PC-9 (cell line): ENCODE measurements around the gene OR7A5. TPM values are rescaled to one million over a fixed set of nuclear protein-coding genes. Genes with fewer than 3 reads are reported as not detected.
"Not testable (repeated sequence)": the region's sequence is repeated elsewhere in the genome, so short reads cannot be mapped to it uniquely, and the experiment has no call there.

Experiments used
- BruUV-seq: library from RNA; stranded (reverse); fragments of 400-500 nt; replicated peaks from 2 replicates; lab custom pipeline; 2021; lab: Mats Ljungman, UMichigan
- CTCF ChIA-PET: fragments of 300-600 bp; sonication (Branson Sonifier 250); formaldehyde crosslinking; loops from one replicate; lab custom pipeline; 2022; ENCODE audit warnings: antibody characterized with exemption; lab: Charles Lee
- POLR2A ChIA-PET: fragments of 300-600 bp; sonication (Branson Sonifier 250); formaldehyde crosslinking; loops from one replicate; lab custom pipeline; 2022; ENCODE audit warnings: antibody characterized with exemption; ENCODE audit not compliant: unreplicated experiment; lab: Charles Lee
- DNase-seq, 2 experiments: peaks; one replicate each; pipeline versions ENCODE4 v3.0.0 to v3.0.0-alpha.2; 2015 to 2022; ENCODE audit warnings: mixed read lengths in 1 of 2
- H2AFZ ChIP-seq: fragments of 200-600 bp; sonication (generic); 2 replicates; pipeline ENCODE4 v1.8.1; 2017; ENCODE audit warnings: antibody characterized with exemption
- H3F3A ChIP-seq: fragments of 200-600 bp; sonication (generic); 2 replicates; pipeline ENCODE4 v1.8.1; 2017; ENCODE audit warnings: antibody characterized with exemption, mild to moderate bottlenecking, low read depth; ENCODE audit not compliant: insufficient read depth
- H3K27ac ChIP-seq: fragments of 200-600 bp; sonication (generic); 2 replicates; pipeline ENCODE4 v1.6.1; 2016; ENCODE audit warnings: mixed run types
- H3K27me3 ChIP-seq: fragments of 200-600 bp; sonication (generic); 2 replicates; pipeline ENCODE4 v1.6.1; 2016; ENCODE audit warnings: low read depth, mixed run types; ENCODE audit not compliant: insufficient read depth
- H3K36me3 ChIP-seq: fragments of 200-600 bp; sonication (generic); 2 replicates; pipeline ENCODE4 v1.6.1; 2016; ENCODE audit warnings: low read depth, mixed run types
- H3K4me1 ChIP-seq: fragments of 200-600 bp; sonication (generic); replicated peaks from 2 replicates; pipeline ENCODE4 v1.6.1; 2016; ENCODE audit warnings: mixed run types; ENCODE audit not compliant: insufficient read depth
- H3K4me2 ChIP-seq: fragments of 200-600 bp; sonication (generic); 2 replicates; pipeline ENCODE4 v1.6.1; 2017; ENCODE audit warnings: mixed run types
- H3K4me3 ChIP-seq: fragments of 200-600 bp; sonication (generic); 2 replicates; pipeline ENCODE4 v1.6.1; 2016; ENCODE audit warnings: mixed run types
- H3K79me2 ChIP-seq: fragments of 200-600 bp; sonication (generic); 2 replicates; pipeline ENCODE4 v1.6.1; 2017; ENCODE audit warnings: low read depth, mixed run types
- H3K9me2 ChIP-seq: fragments of 200-600 bp; sonication (generic); 2 replicates; pipeline ENCODE4 v1.8.1; 2017; ENCODE audit warnings: mild to moderate bottlenecking; ENCODE audit not compliant: insufficient read depth
- H3K9me3 ChIP-seq: fragments of 200-600 bp; sonication (generic); 2 replicates; pipeline ENCODE4 v1.8.1; 2016; ENCODE audit warnings: low read depth; ENCODE audit not compliant: insufficient read depth
- H4K20me1 ChIP-seq: fragments of 200-600 bp; sonication (generic); 2 replicates; pipeline ENCODE4 v1.8.1; 2017; ENCODE audit not compliant: insufficient read depth
- EZH2 ChIP-seq: fragments of 200-600 bp; sonication (generic); IDR thresholded peaks from 2 replicates; pipeline ENCODE4 v1.8.0; 2017; ENCODE audit warnings: antibody characterized with exemption, low read depth
- intact Hi-C: fragments of 100-400 bp; cut with micrococcal nuclease; formaldehyde crosslinking; loops from one replicate; pipeline ENCODE4 v1.10.0; 2022; ENCODE audit not compliant: unreplicated experiment
- total RNA-seq: library from RNA; stranded (reverse); gene quantifications from 2 replicates; pipeline ENCODE4 v1.2.3, GENCODE V29; 2021
- TF ChIP-seq, protein P1 (sequence below): fragments of 200-600 bp; sonication (generic); conservative IDR thresholded peaks from 2 replicates; pipeline ENCODE4 v1.6.1; 2017; ENCODE audit warnings: mixed run types, antibody characterized with exemption, mild to moderate bottlenecking, moderate library complexity

The OR7A5 gene
- total RNA-seq, 1 experiment from 2014 or later: not detected

- DNase-seq, H3K4me2 ChIP-seq, H3K4me3 ChIP-seq, H2AFZ ChIP-seq, BruUV-seq, H3K27me3 ChIP-seq, H3K36me3 ChIP-seq, H3K27ac ChIP-seq, H3K4me1 ChIP-seq, intact Hi-C loops, H3K79me2 ChIP-seq, H3F3A ChIP-seq, POLR2A ChIA-PET, H3K9me2 ChIP-seq, H3K9me3 ChIP-seq, CTCF ChIA-PET, H4K20me1 ChIP-seq: not testable (repeated sequence)
Observed at GRCh38 chr19:14783410-14783998, 51.5 kb downstream of the OR7A5 start.

- no peaks in the 10 kb centered on the region for H3K27me3 ChIP-seq
- H4K20me1 ChIP-seq: no peaks in the 10 kb centered on the region
- ChIA-PET CTCF (no interaction called here), POLR2A (no interaction called here)
- DNase-seq: no peak
- peaks cover 7% of the 10 kb centered on the region; the same call in 1 of the 2 replicates for H3F3A ChIP-seq
- TF ChIP-seq, protein P1, sequence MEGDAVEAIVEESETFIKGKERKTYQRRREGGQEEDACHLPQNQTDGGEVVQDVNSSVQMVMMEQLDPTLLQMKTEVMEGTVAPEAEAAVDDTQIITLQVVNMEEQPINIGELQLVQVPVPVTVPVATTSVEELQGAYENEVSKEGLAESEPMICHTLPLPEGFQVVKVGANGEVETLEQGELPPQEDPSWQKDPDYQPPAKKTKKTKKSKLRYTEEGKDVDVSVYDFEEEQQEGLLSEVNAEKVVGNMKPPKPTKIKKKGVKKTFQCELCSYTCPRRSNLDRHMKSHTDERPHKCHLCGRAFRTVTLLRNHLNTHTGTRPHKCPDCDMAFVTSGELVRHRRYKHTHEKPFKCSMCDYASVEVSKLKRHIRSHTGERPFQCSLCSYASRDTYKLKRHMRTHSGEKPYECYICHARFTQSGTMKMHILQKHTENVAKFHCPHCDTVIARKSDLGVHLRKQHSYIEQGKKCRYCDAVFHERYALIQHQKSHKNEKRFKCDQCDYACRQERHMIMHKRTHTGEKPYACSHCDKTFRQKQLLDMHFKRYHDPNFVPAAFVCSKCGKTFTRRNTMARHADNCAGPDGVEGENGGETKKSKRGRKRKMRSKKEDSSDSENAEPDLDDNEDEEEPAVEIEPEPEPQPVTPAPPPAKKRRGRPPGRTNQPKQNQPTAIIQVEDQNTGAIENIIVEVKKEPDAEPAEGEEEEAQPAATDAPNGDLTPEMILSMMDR: no peak
- TF ChIP-seq EZH2: no peak
- no peak overlapping the region for H3K27ac ChIP-seq
- peaks cover 9% of the 10 kb centered on the region for H3K4me1 ChIP-seq
- no peak overlapping the region for H3K4me2 ChIP-seq
- no peaks in the 10 kb centered on the region for H3K9me2 ChIP-seq
- H3K79me2 ChIP-seq: no peaks in the 10 kb centered on the region
- intact Hi-C loops: no loop called here
- H3K36me3 ChIP-seq: no peaks in the 10 kb centered on the region
- H2AFZ ChIP-seq: no peak overlapping the region
- no peaks in the 10 kb centered on the region for H3K9me3 ChIP-seq
- H3K4me3 ChIP-seq: no peak overlapping the region
- BruUV-seq: no TSS peak
Observed at GRCh38 chr19:14782626-14783409, 52.2 kb downstream of the OR7A5 start.

- H3K27me3 ChIP-seq, H2AFZ ChIP-seq, H3K4me2 ChIP-seq, H3K27ac ChIP-seq, CTCF ChIA-PET, H3K9me2 ChIP-seq, H3K9me3 ChIP-seq, H3K4me1 ChIP-seq, H3K4me3 ChIP-seq, H3K79me2 ChIP-seq, H4K20me1 ChIP-seq, BruUV-seq, intact Hi-C loops, H3K36me3 ChIP-seq, H3F3A ChIP-seq, DNase-seq: not testable (repeated sequence)
- POLR2A ChIA-PET: interaction anchor here (0.7 kb wide), 1 partner anchor 516 kb away, joined by 3 read pairs; no protein-coding TSS in a partner anchor
Observed at GRCh38 chr19:14781713-14782536, 53.1 kb downstream of the OR7A5 start.

GRCh38 chr19:14780622-14781225 is 54.3 kb downstream of the OR7A5 start:
- H3K4me2 ChIP-seq, H3K27me3 ChIP-seq, H3K4me3 ChIP-seq, intact Hi-C loops, H4K20me1 ChIP-seq, H3K9me3 ChIP-seq, H3F3A ChIP-seq, H2AFZ ChIP-seq, DNase-seq, H3K27ac ChIP-seq, H3K4me1 ChIP-seq, H3K9me2 ChIP-seq, BruUV-seq, H3K79me2 ChIP-seq, H3K36me3 ChIP-seq: not testable (repeated sequence)
- POLR2A ChIA-PET: interaction anchor here (0.6 kb wide), 1 partner anchor 11 kb away, joined by 3 read pairs; no protein-coding TSS in a partner anchor
- CTCF ChIA-PET: interaction anchor here (0.7 kb wide), 1 partner anchor 89 kb away, joined by 3 read pairs; no protein-coding TSS in a partner anchor
